Muscle of leg (tissue), 11 donors: ENCODE data around the gene KIF26B. TPM values are rescaled to one million over a fixed set of nuclear protein-coding genes. Genes with fewer than 3 reads are reported as not detected.
A peak's percentile ranks its signal among the peaks of the same experiment; 100 is the strongest.

Experiments used
- DNase-seq: peaks from one replicate; pipeline ENCODE4 v3.0.0; 2013
- H3K27ac ChIP-seq: one replicate; pipeline ENCODE4 v1.5.1; 2013; ENCODE audit warnings: mild to moderate bottlenecking, low read length, control low read depth
- H3K27me3 ChIP-seq: one replicate; pipeline ENCODE4 v1.6.1; 2013; ENCODE audit warnings: low read length; ENCODE audit not compliant: control insufficient read depth, insufficient read depth
- H3K36me3 ChIP-seq: one replicate; pipeline ENCODE4 v1.6.1; 2013; ENCODE audit warnings: low read length; ENCODE audit not compliant: control insufficient read depth, insufficient read depth
- H3K4me1 ChIP-seq: one replicate; pipeline ENCODE4 v1.6.1; 2013; ENCODE audit warnings: low read length; ENCODE audit not compliant: control insufficient read depth, insufficient read depth
- H3K4me3 ChIP-seq: one replicate; pipeline ENCODE4 v1.5.1; 2013; ENCODE audit warnings: low read length, control low read depth
- H3K9me3 ChIP-seq: replicated peaks from 2 replicates; pipeline ENCODE4 v1.6.1; 2013; ENCODE audit warnings: low read depth, low read length; ENCODE audit not compliant: control insufficient read depth
- WGBS: methylation state at CpG from one replicate; pipeline ENCODE4 v1.1.5; 2013; ENCODE audit warnings: missing lambda C conversion rate; ENCODE audit not compliant: insufficient coverage; 5-methylcytosine and 5-hydroxymethylcytosine counted together
- polyA plus RNA-seq, 8 donors: library from polyadenylated mRNA; unstranded; fragments of 120-200 nt; gene quantifications; one replicate each; pipeline versions ENCODE4 v1.2.1 to v1.2.3, GENCODE V29; 2013; ENCODE audit warnings: inconsistent platforms in 1 of 8, low replicate concordance in 1 of 8; ENCODE audit not compliant: insufficient read length in 8 of 8, insufficient read depth in 1 of 8
- total RNA-seq: library from RNA; stranded (reverse); fragments of 120-200 nt; gene quantifications from one replicate; pipeline ENCODE4 v1.2.4, GENCODE V29; 2013

Gene KIF26B
- total and polyA plus RNA-seq, 9 donors: 0.89 to 2.4 (median 1.0) TPM

DNA sequence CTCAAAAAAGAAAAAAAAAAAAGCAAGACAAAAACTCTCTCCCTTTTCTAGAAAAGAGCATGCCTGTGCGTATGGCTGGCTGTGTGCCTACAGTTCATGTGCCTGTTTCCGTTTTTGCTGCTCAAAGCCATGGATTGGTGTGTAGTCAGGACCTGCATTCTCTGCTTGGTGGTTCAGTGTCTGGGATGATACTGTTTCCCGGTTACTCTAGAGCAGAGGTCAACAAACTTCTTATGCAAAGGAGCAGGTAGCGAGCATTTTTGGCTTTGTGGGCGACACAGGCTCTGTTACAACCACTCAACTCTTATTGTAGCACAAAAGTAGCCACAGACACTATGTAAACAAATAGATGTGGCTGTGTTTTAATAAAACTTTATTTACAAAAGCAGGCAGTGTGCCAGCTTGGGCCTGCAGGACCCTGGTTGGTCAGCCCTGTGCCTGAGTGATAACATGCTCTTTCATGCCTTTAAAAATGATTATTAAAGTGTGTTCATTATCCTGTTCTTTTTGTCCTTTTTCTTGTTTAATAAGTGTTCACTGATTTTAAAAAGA is 524.2 kb downstream of the KIF26B start:
- Histone ChIP-seq H3K9me3 (no peaks in the 10 kb centered on the region), H3K4me3 (no peak overlapping the region), H3K27me3 (no peaks in the 10 kb centered on the region), H3K36me3 (no peaks in the 10 kb centered on the region), H3K4me1 (peaks cover 11% of the 10 kb centered on the region), H3K27ac (no peak overlapping the region)
- no peak for DNase-seq
- WGBS: 56% methylated on average over 1 of the region's 5 CpGs

DNA sequence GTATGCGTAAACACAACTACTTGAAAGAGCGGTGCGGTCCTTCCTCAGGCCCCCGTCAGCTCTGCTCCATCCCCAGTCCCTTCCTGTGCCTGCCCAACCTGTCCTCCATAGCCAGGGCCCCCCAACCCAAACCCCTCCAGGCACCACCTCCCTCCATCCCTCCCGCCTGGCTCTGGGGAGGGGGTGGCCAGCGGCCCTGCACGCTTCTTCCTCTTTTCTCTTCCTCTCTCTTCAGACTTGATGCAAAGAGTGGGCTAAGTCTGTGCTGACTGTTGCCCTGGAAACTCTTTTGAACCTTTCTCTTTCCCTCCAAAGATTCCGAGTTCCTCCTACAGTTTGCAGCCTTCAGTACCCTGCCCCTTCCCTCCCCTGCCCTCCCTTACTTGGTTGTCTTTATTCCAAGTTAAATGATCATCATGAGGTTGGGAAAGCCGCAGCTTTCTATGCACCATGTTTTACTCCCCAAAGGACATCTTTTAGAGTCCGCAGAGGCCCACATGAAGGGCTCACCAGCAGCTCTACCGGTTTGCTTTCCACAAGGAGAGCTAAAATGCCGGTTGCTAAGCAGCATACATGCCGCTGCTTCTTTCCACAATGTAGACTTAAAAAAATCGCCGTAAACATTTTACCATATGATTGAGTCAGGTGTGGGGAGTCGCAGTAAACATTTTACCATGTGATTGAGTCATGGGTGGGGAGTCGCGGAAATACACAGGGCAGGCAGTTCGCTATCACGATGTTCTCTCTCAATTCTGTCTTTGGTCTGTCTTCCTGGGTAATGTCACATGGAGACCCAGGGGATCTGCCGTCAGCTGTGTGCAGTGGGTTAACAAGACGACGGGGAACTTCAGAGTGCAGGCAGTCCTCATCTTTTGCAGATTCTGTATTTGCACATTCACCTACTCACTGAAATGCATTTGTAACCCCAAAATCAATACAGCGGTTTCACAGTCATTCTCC is 525.3 kb downstream of the KIF26B start:
- Histone ChIP-seq H3K4me1 (peaks cover 20% of the 10 kb centered on the region), H3K36me3 (no peaks in the 10 kb centered on the region), H3K4me3 (no peak overlapping the region), H3K27ac (no peak overlapping the region), H3K27me3 (peaks cover 3% of the 10 kb centered on the region), H3K9me3 (no peaks in the 10 kb centered on the region)
- peak; percentile 41 for DNase-seq
- WGBS: 51% methylated on average over 12 of the region's 24 CpGs

DNA sequence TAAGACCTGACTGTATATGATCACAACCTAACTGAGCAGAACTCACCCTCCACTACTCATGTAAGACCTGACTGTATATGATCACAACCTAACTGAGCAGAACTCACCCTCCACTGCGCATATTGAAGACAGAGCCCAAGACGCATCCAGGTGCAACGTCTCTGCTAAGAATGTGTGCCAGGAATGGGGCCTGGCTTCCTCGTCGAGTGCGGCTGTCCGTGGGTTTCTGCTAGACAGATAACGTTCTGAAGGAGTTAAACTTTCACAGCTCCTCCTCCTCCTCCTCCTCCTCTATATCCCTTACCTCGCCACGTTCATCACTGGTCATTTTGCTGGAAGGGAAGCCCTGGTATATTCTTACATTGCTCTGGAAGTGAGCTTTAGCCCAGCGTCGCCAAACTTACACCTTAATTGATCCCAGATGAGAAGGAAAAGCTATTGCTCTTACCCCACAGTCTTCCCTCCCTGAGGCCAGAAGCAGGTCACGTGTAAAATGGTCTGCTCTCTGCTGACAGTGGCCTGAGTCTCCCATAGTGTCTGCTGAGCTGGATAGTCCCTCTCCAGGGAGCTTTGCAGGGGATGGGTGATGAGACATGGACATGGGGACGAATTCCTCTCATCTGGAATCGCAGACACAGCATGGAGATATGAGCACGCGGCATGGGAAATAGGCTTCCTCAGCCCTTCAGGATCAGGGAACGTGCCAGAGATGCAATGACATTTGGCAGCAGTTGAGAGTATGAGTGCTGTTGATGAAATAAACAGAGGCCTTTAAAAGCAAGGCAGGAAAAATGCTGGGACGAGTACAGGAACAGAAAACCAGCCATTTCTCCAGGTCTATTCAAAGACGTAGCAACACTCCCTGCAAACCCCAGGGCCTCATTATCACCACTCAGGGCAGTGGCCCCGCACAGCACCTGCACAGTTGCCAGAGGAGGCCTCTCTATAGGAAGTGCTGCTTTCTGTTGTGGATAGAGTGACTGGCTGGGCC is 528.1 kb downstream of the KIF26B start:
- Histone ChIP-seq H3K9me3 (no peaks in the 10 kb centered on the region), H3K36me3 (no peaks in the 10 kb centered on the region), H3K27ac (peak overlapping the region; percentile 17), H3K27me3 (peaks cover 6% of the 10 kb centered on the region), H3K4me1 (peaks cover 27% of the 10 kb centered on the region), H3K4me3 (no peak overlapping the region)
- 21% methylated on average over 14 of the region's 21 CpGs for WGBS
- DNase-seq: peak; percentile 93

DNA sequence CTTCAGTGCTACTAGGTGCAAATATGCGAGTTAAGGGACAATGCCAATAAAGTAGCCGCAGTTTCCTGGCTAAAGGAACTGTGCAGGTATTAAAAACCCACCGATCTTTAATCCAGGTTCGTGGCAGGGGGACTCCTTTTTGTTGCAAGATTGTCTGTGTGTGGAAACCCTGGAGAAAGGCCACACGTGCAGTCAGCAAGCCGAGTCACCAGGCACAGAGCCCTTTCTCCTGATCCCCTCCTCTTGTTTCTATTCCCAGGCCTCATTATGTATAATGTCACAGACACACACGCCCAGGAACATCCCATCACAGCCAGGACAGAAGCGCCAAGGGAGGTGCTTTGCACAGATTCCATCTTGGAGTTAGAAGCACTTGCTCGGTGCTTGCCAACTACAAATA is 528.9 kb downstream of the KIF26B start:
- Histone ChIP-seq H3K4me1 (peaks cover 27% of the 10 kb centered on the region), H3K4me3 (no peak overlapping the region), H3K36me3 (no peaks in the 10 kb centered on the region), H3K27ac (peak overlapping the region; percentile 17), H3K27me3 (peaks cover 6% of the 10 kb centered on the region), H3K9me3 (no peaks in the 10 kb centered on the region)
- WGBS: 40% methylated on average over 1 of the region's 9 CpGs
- no peak for DNase-seq

DNA sequence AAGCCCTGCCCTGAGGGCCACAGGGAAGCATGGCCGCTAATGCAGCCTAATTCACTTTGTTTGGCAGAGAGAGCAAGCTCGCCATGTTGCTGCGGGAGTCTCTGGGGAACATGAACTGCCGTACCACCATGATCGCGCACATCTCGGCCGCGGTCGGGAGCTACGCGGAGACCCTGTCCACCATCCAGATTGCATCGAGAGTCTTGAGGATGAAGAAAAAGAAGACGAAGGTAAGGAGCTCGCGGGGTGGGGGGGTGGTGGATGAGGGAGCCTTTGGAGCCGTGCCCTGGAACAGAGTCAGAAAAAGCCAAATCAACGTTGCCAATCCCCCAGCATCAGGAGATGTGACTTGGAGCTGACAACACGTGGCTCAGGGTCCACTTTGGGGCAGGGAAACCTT is 529.4 kb downstream of the KIF26B start:
- no peaks in the 10 kb centered on the region for H3K36me3 ChIP-seq
- H3K9me3 ChIP-seq: no peaks in the 10 kb centered on the region
- peaks cover 6% of the 10 kb centered on the region for H3K27me3 ChIP-seq
- H3K27ac ChIP-seq: no peak overlapping the region
- H3K4me1 ChIP-seq: peaks cover 27% of the 10 kb centered on the region
- no peak overlapping the region for H3K4me3 ChIP-seq
- WGBS: 56% methylated on average over 18 of the region's 19 CpGs
- no peak for DNase-seq

DNA sequence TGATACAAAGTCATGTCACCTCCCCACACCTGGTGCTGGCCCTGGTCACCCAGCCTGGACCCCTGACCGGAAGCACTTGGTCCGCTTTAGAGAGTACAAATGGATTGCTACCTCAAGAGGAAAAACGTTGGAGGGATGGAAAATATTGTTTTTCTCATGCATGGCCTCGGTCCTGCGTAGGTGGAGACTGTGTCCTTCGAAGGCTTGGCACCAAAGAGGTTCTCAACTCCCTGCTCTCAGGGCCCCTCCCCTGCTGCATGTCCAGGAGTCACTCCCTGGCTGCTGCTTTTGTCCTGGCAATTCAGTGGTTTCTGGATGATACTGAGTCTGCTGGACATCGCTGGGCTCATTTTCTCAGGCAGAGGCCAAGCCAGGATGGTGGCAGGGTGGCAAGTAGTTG is 529.8 kb downstream of the KIF26B start:
- H3K27ac ChIP-seq: no peak overlapping the region
- no peaks in the 10 kb centered on the region for H3K9me3 ChIP-seq
- WGBS: 47% methylated on average over 7 of the region's 7 CpGs
- H3K27me3 ChIP-seq: peaks cover 6% of the 10 kb centered on the region
- DNase-seq: peak; percentile 73
- no peaks in the 10 kb centered on the region for H3K36me3 ChIP-seq
- H3K4me1 ChIP-seq: peaks cover 27% of the 10 kb centered on the region
- H3K4me3 ChIP-seq: no peak overlapping the region

DNA sequence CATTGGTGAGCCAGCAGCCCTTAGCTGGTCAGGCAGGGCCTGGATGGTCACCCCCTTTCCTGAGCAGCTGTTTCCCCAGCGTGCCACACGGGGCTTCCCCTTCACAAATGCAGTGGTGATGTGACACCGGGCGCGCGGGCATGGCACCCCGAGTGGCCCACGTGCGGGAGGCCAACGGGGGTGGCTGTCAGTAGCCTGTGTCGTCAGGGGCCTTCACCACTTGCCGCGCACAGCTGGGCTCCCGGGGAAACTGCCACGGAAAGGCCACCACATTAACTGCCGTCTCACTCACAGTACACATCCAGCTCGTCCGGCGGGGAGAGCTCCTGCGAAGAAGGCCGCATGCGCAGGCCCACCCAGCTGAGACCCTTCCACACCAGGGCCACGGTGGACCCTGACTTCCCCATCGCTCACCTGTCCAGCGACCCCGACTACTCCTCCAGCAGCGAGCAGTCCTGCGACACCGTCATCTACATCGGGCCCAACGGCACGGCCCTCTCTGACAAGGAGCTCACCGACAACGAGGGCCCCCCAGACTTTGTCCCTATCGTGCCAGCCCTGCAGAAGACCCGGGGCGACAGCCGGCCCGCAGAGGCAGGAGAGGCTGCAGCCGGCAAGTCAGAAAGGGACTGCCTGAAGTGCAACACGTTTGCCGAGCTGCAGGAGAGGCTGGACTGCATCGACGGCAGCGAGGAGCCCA is 530.5 kb downstream of the KIF26B start:
- no peak overlapping the region for H3K4me3 ChIP-seq
- H3K27me3 ChIP-seq: peaks cover 8% of the 10 kb centered on the region
- WGBS: 94% methylated on average over 45 of the region's 45 CpGs
- no peaks in the 10 kb centered on the region for H3K9me3 ChIP-seq
- no peak for DNase-seq
- H3K4me1 ChIP-seq: peaks cover 27% of the 10 kb centered on the region
- H3K27ac ChIP-seq: no peak overlapping the region
- H3K36me3 ChIP-seq: no peaks in the 10 kb centered on the region

DNA sequence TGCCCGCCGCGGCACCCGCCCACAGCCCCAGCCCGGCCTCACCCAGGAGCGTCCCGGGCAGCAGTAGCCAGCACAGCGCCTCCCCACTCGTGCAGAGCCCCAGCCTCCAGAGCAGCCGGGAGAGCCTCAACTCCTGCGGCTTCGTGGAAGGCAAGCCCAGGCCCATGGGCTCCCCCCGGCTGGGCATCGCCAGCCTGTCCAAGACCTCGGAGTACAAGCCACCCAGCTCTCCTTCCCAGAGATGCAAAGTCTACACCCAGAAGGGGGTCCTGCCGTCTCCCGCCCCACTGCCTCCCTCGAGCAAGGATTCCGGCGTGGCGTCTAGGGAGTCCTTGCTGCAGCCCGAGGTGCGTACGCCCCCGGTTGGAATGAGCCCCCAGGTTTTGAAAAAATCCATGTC is 531.2 kb downstream of the KIF26B start:
- H3K36me3 ChIP-seq: no peaks in the 10 kb centered on the region
- H3K9me3 ChIP-seq: no peaks in the 10 kb centered on the region
- H3K4me1 ChIP-seq: peaks cover 27% of the 10 kb centered on the region
- 96% methylated on average over 25 of the region's 25 CpGs for WGBS
- no peak overlapping the region for H3K4me3 ChIP-seq
- H3K27me3 ChIP-seq: peaks cover 8% of the 10 kb centered on the region
- no peak for DNase-seq
- no peak overlapping the region for H3K27ac ChIP-seq

DNA sequence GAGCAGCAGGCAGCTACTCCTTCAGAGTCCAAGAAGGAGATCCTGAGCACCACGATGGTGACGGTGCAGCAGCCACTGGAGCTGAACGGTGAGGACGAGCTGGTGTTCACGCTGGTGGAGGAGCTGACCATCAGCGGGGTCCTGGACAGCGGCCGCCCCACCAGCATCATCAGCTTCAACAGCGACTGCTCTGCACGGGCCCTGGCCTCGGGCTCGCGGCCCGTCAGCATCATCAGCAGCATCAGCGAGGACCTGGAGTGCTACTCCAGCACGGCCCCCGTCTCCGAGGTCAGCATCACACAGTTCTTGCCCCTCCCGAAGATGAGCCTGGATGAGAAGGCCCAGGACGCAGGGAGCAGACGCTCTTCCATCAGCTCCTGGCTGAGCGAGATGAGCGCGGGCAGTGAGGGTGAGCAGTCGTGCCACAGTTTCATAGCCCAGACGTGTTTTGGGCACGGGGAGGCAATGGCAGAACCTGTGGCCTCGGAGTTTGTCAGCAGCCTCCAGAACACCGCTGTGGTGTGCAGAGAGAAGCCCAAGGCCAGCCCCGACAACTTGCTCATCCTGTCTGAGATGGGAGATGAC is 531.8 kb downstream of the KIF26B start:
- Histone ChIP-seq H3K27me3 (peaks cover 8% of the 10 kb centered on the region), H3K9me3 (no peaks in the 10 kb centered on the region), H3K4me3 (no peak overlapping the region), H3K27ac (no peak overlapping the region), H3K4me1 (peaks cover 27% of the 10 kb centered on the region), H3K36me3 (no peaks in the 10 kb centered on the region)
- whole genome bisulfite sequencing: 91% methylated on average over 30 of the region's 30 CpGs
- DNase-seq: no peak
